Thyroid gland (tissue), 4 donors: ENCODE measurements around the gene TUNAR.

Experiments
- POLR2A ChIP-seq, 2 donors: fragments of 450-650 bp; IDR thresholded peaks; one replicate each; pipeline ENCODE4 v1.6.1; 2017; ENCODE audit warnings: antibody characterized with exemption in 2 of 2, mild to moderate bottlenecking in 2 of 2, moderate library complexity in 1 of 2
- TF ChIP-seq, protein P1 (sequence below), 6 experiments: fragments of 200-600 bp in 3 of 6; fragments of 450-650 bp in 3 of 6; sonication (generic) in 3 of 6; IDR thresholded peaks; one replicate each; pipeline ENCODE4 v1.5.1; 2016 to 2019; ENCODE audit warnings: antibody characterized with exemption in 6 of 6, mild to moderate bottlenecking in 2 of 6, inconsistent platforms in 1 of 6, moderate library complexity in 1 of 6

DNA sequence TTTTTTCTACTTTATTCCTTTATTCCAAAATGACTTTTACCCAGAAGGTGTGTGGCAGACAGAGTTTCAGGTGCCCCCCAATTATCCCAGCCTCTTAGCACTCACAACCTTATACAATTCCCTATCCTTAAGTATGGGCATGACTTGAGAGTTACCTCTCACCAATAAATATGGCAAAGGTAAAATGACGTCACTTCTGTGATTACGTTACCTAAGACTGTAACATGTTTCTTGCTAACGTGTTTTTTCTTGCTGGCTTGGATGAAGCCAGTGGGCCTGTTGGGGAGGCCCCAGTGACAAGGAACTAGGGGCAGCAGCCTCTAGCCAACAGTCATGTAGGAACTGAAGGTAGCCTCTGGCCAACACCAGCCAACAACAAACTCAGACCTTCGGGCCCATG, 13.3 kb upstream of the TUNAR start:
- TF ChIP-seq, protein P1, sequence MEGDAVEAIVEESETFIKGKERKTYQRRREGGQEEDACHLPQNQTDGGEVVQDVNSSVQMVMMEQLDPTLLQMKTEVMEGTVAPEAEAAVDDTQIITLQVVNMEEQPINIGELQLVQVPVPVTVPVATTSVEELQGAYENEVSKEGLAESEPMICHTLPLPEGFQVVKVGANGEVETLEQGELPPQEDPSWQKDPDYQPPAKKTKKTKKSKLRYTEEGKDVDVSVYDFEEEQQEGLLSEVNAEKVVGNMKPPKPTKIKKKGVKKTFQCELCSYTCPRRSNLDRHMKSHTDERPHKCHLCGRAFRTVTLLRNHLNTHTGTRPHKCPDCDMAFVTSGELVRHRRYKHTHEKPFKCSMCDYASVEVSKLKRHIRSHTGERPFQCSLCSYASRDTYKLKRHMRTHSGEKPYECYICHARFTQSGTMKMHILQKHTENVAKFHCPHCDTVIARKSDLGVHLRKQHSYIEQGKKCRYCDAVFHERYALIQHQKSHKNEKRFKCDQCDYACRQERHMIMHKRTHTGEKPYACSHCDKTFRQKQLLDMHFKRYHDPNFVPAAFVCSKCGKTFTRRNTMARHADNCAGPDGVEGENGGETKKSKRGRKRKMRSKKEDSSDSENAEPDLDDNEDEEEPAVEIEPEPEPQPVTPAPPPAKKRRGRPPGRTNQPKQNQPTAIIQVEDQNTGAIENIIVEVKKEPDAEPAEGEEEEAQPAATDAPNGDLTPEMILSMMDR (IDR thresholded peaks at IDR 0.05) = no peak
- TF ChIP-seq POLR2A (IDR thresholded peaks at IDR 0.05) = no peak
